IMR-90 (cell line): Measurements from ENCODE around the gene STMN3. TPM values are rescaled to one million over a fixed set of nuclear protein-coding genes. Genes with fewer than 3 reads are reported as not detected.
A peak's percentile ranks its signal among the peaks of the same experiment; 100 is the strongest.

Source experiments
- ATAC-seq: fragments of 200-7000 bp; cut with Tn5 transposase; 2 replicates; pipeline ENCODE4 v1.9.1; 2020; ENCODE audit warnings: low read depth, mild to moderate bottlenecking, moderate library complexity
- BruUV-seq: library from RNA; stranded (reverse); fragments of 400-500 nt; replicated peaks from 2 replicates; lab custom pipeline; 2021; lab: Mats Ljungman, UMichigan
- CTCF ChIA-PET: fragments of 300-600 bp; formaldehyde crosslinking; extraction: SDS; loops from one replicate; lab custom pipeline; 2021; ENCODE audit warnings: antibody characterized with exemption; lab: Yijun Ruan, JAX
- POLR2A ChIA-PET: fragments of 300-600 bp; sonication (Branson Sonifier 250); formaldehyde crosslinking; loops from one replicate; lab custom pipeline; 2022; ENCODE audit warnings: antibody characterized with exemption; ENCODE audit not compliant: unreplicated experiment; lab: Charles Lee
- DNase-seq: peaks from one replicate; pipeline ENCODE4 v3.0.0; 2013
- H2AFZ ChIP-seq: replicated peaks from 2 replicates; pipeline ENCODE3; 2013; ENCODE audit warnings: low read length, mild to moderate bottlenecking; ENCODE audit not compliant: poor library complexity
- H2AK5ac ChIP-seq: 2 replicates; pipeline ENCODE4 v1.6.1; 2013; ENCODE audit warnings: low read depth, low read length, inconsistent platforms
- H2AK9ac ChIP-seq: replicated peaks from 2 replicates; pipeline ENCODE3; 2013; ENCODE audit warnings: mild to moderate bottlenecking, low read depth, low read length, moderate library complexity; ENCODE audit not compliant: poor library complexity
- H2BK120ac ChIP-seq: 2 replicates; pipeline ENCODE4 v1.6.1; 2013; ENCODE audit warnings: low read depth, low read length, inconsistent platforms
- H2BK15ac ChIP-seq: 3 replicates; pipeline ENCODE4 v1.6.1; 2013; ENCODE audit warnings: low read depth, low read length, inconsistent platforms
- H2BK20ac ChIP-seq: 2 replicates; pipeline ENCODE4 v1.6.1; 2013; ENCODE audit warnings: low read depth, mild to moderate bottlenecking, inconsistent platforms, low read length, moderate library complexity
- H2BK5ac ChIP-seq: 2 replicates; pipeline ENCODE4 v1.6.1; 2013; ENCODE audit warnings: mild to moderate bottlenecking, low read depth, low read length, inconsistent platforms; ENCODE audit not compliant: poor library complexity, severe bottlenecking
- H3K14ac ChIP-seq: replicated peaks from 2 replicates; pipeline ENCODE4 v1.6.1; 2013; ENCODE audit warnings: low read depth, low read length, inconsistent platforms
- H3K18ac ChIP-seq: 2 replicates; pipeline ENCODE4 v1.6.1; 2013; ENCODE audit warnings: low read depth, low read length, control low read depth
- H3K23ac ChIP-seq: 2 replicates; pipeline ENCODE4 v1.6.1; 2013; ENCODE audit warnings: low read depth, low read length, inconsistent platforms
- H3K27ac ChIP-seq: 2 replicates; pipeline ENCODE4 v1.5.1; 2013; ENCODE audit warnings: mild to moderate bottlenecking, control low read depth, low read length; ENCODE audit not compliant: insufficient read depth
- H3K27me3 ChIP-seq: 2 replicates; pipeline ENCODE4 v1.6.1; 2013; ENCODE audit warnings: low read length; ENCODE audit not compliant: control insufficient read depth, insufficient read depth
- H3K36me3 ChIP-seq: 2 replicates; pipeline ENCODE4 v1.6.1; 2013; ENCODE audit warnings: low read length, mixed read lengths; ENCODE audit not compliant: control insufficient read depth, insufficient read depth
- H3K4ac ChIP-seq: 2 replicates; pipeline ENCODE4 v1.6.1; 2013; ENCODE audit warnings: low read depth, low read length, inconsistent platforms
- H3K4me1 ChIP-seq: 2 replicates; pipeline ENCODE4 v1.6.1; 2013; ENCODE audit warnings: low read length, mixed read lengths; ENCODE audit not compliant: control insufficient read depth, insufficient read depth
- H3K4me2 ChIP-seq: 2 replicates; pipeline ENCODE4 v1.6.1; 2013; ENCODE audit warnings: low read depth, mild to moderate bottlenecking, control low read depth, low read length, moderate library complexity
- H3K4me3 ChIP-seq: 2 replicates; pipeline ENCODE4 v1.5.1; 2013; ENCODE audit warnings: low read depth, mild to moderate bottlenecking, control low read depth, low read length, moderate library complexity; ENCODE audit not compliant: insufficient read depth
- H3K56ac ChIP-seq: 2 replicates; pipeline ENCODE4 v1.6.1; 2013; ENCODE audit warnings: low read length, inconsistent platforms; ENCODE audit not compliant: insufficient read depth; ENCODE audit errors: extremely low read depth
- H3K79me1 ChIP-seq, 2 experiments: 2 replicates each; pipeline ENCODE4 v1.6.1; 2013; ENCODE audit warnings: low read length in 2 of 2, inconsistent platforms in 1 of 2, low read depth in 1 of 2
- H3K9ac ChIP-seq: 2 replicates; pipeline ENCODE4 v1.6.1; 2013; ENCODE audit warnings: low read depth, low read length, control low read depth
- H3K9me1 ChIP-seq: 2 replicates; pipeline ENCODE4 v1.6.1; 2013; ENCODE audit warnings: low read length, inconsistent platforms; ENCODE audit not compliant: insufficient read depth
- H3K9me3 ChIP-seq: 2 replicates; pipeline ENCODE4 v1.6.1; 2013; ENCODE audit warnings: low read length; ENCODE audit not compliant: control insufficient read depth, insufficient read depth
- H4K20me1 ChIP-seq: 2 replicates; pipeline ENCODE4 v1.6.1; 2013; ENCODE audit warnings: low read length, inconsistent platforms; ENCODE audit not compliant: insufficient read depth
- H4K5ac ChIP-seq: 2 replicates; pipeline ENCODE4 v1.6.1; 2013; ENCODE audit warnings: mild to moderate bottlenecking, low read depth, low read length, control low read depth
- H4K8ac ChIP-seq, 2 experiments: 2 replicates each; pipeline ENCODE4 v1.6.1; 2013; ENCODE audit warnings: low read depth in 2 of 2, low read length in 2 of 2, control low read depth in 1 of 2, inconsistent platforms in 1 of 2
- H4K91ac ChIP-seq: 2 replicates; pipeline ENCODE4 v1.6.1; 2013; ENCODE audit warnings: low read depth, low read length, inconsistent platforms; ENCODE audit not compliant: insufficient read depth
- FOS ChIP-seq: fragments of 150-350 bp; IDR thresholded peaks from 2 replicates; pipeline ENCODE4 v1.6.1; 2016; ENCODE audit warnings: low read depth, low read length
- MXI1 ChIP-seq: IDR thresholded peaks from 2 replicates; pipeline ENCODE4 v1.6.1; 2012; ENCODE audit warnings: low read depth, mild to moderate bottlenecking, low read length, moderate library complexity, borderline replicate concordance
- WGBS, 2 experiments: methylation state at CpG; one replicate each; pipeline versions ENCODE4 v1.1.5 to v1.1.7; 2013; ENCODE audit warnings: missing lambda C conversion rate in 2 of 2; ENCODE audit not compliant: insufficient read length in 1 of 2; ENCODE audit errors: extremely low coverage in 2 of 2; 5-methylcytosine and 5-hydroxymethylcytosine counted together
- dilution Hi-C: fragments of 300-500 bp; cut with HindIII; formaldehyde crosslinking; loops from one replicate; pipeline ENCODE4 v1.14.3; 2018; ENCODE audit warnings: low sequenced_read_pairs; ENCODE audit not compliant: unreplicated experiment
- in situ Hi-C: fragments of 300-500 bp; cut with MboI; formaldehyde crosslinking; loops from 3 replicates; pipeline ENCODE4 v1.14.3; 2019; ENCODE audit warnings: low sequenced_read_pairs, inconsistent platforms, mixed read lengths
- intact Hi-C: fragments of 100-400 bp; cut with micrococcal nuclease; formaldehyde crosslinking; loops from 2 replicates; pipeline ENCODE4 v1.10.0; 2022
- polyA plus RNA-seq, 3 experiments: library from polyadenylated mRNA; depleted of rRNA; stranded (reverse); fragments of >200 nt; gene quantifications; 2 replicates each; pipeline ENCODE4 v1.2.3, GENCODE V29; 2012; ENCODE audit warnings: low replicate concordance in 1 of 3
- total RNA-seq: library from RNA; depleted of rRNA; stranded (reverse); fragments of >200 nt; gene quantifications from 2 replicates; pipeline ENCODE4 v1.2.3, GENCODE V29; 2012
- TF ChIP-seq, protein P1 (sequence below): fragments of 150-350 bp; IDR thresholded peaks from 2 replicates; pipeline ENCODE4 v1.6.1; 2017; ENCODE audit warnings: mild to moderate bottlenecking, antibody characterized with exemption, low read length, low read depth

Gene STMN3
- total and polyA plus RNA-seq, 2 of the 4 experiments (the other 2 are of a cell fraction) = 20.3 to 62.3 TPM

DNA sequence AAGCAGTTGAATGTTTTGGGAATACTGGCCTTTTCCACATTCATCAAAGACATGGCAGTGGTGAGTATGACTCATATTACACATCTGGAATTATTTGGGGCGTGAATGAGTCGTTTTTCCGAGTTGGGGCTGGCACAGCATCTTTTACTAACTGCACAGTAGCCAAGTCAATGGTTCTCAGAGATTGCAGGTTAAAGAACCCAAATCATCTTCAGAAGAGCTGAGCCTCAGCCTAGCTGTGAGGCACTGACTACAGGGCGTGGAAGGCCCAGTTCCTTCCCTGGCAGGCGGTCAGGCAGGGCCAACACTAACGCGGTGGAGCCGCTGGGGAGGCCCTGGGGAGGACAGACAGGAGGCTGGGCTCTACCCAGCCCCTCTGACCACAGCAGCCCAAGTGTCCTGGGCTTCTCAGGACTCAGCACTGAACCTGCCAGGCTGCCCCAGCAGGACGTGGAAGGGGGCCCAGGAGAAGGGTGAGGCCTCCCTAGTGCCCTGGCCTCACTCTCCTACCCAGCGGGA lies 59.1 kb downstream of the STMN3 start:
- dilution Hi-C loops (no loop called here), in situ Hi-C loops (no loop called here), intact Hi-C loops (no loop called here)
- Histone ChIP-seq H3K56ac (no peak overlapping the region), H3K9me3 (no peaks in the 10 kb centered on the region), H3K4me1 (peaks cover 7% of the 10 kb centered on the region), H3K14ac (no peak overlapping the region), H3K36me3 (peaks cover 55% of the 10 kb centered on the region), H4K91ac (no peak overlapping the region), H3K27ac (no peak overlapping the region), H3K9me1 (peaks cover 4% of the 10 kb centered on the region; the same call in 1 of the 2 replicates), H2BK15ac (no peak overlapping the region), H4K8ac (no peak overlapping the region), H3K9ac (no peak overlapping the region), H3K79me1 (peaks cover 0 to 17% of the 10 kb centered on the region in 2 experiments; a peak in 3 of 4 replicates), H3K27me3 (no peaks in the 10 kb centered on the region), H3K18ac (no peak overlapping the region), H2AK9ac (no peak overlapping the region), H3K4ac (no peak overlapping the region), H2BK120ac (no peak overlapping the region), H3K23ac (no peak overlapping the region), H2BK5ac (no peak overlapping the region), H2AK5ac (no peak overlapping the region), H4K5ac (no peak overlapping the region), H2AFZ (no peak overlapping the region), H4K20me1 (no peaks in the 10 kb centered on the region; the same call in none of the 2 replicates), H2BK20ac (no peak overlapping the region), H3K4me3 (no peak overlapping the region), H3K4me2 (no peak overlapping the region)
- CTCF ChIA-PET = no interaction called here
- ATAC-seq (peak; percentile 44), DNase-seq (peak; percentile 53)
- 77% methylated on average over 8 of the region's 10 CpGs; no CpG with 5 or more reads in 1 of the 2 experiments for WGBS, 2 experiments
- POLR2A ChIA-PET = no interaction called here
- TF ChIP-seq FOS (peak; percentile 54; the same call in 1 of the 2 replicates), MXI1 (no peak)
- TF ChIP-seq, protein P1, sequence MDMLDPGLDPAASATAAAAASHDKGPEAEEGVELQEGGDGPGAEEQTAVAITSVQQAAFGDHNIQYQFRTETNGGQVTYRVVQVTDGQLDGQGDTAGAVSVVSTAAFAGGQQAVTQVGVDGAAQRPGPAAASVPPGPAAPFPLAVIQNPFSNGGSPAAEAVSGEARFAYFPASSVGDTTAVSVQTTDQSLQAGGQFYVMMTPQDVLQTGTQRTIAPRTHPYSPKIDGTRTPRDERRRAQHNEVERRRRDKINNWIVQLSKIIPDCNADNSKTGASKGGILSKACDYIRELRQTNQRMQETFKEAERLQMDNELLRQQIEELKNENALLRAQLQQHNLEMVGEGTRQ = no peak
- BruUV-seq = no TSS peak
